ENCODE results near the gene F2R. TPM values are rescaled to one million over a fixed set of nuclear protein-coding genes. Genes with fewer than 3 reads are reported as not detected.
A peak's percentile ranks its signal among the peaks of the same experiment; 100 is the strongest.

Gene F2R
- polyA plus RNA-seq, 4 donors: 0.45 to 37.1 (median 6.1) TPM

- peak overlapping the region in 1 of 3 donors; percentile 38 for H3K27ac ChIP-seq (ENCODE audit: low read depth in 1 of 3, low read length in 2 of 3)
- H3K4me1 ChIP-seq (ENCODE audit: control insufficient read depth in 3 of 3, insufficient read depth in 2 of 3, low read depth in 1 of 3, low read length in 2 of 3): peaks cover 0 to 7% (median 6%) of the 10 kb centered on the region in 3 donors
- peak overlapping the region in 1 of 3 donors; percentile 95 for H3K4me3 ChIP-seq (ENCODE audit: low read depth in 1 of 3, low read length in 3 of 3)
- no peaks in the 10 kb centered on the region for H3K36me3 ChIP-seq (ENCODE audit: control insufficient read depth in 3 of 3, insufficient read depth in 2 of 3, low read depth in 1 of 3, low read length in 3 of 3)
- DNase-seq: no peak
- H3K9me3 ChIP-seq (ENCODE audit: control insufficient read depth in 2 of 2, insufficient read depth in 1 of 2, low read depth in 1 of 2, low read length in 1 of 2): no peaks in the 10 kb centered on the region
- WGBS, 3 donors: 70 to 88% (median 84%) methylated on average over 11 of the region's 11 CpGs
- no peak for FAIRE-seq
- H3K27me3 ChIP-seq (ENCODE audit: control insufficient read depth in 3 of 3, insufficient read depth in 3 of 3, low read length in 3 of 3): peaks cover 0 to 14% (median 0%) of the 10 kb centered on the region in 3 donors
These were observed 1.5 kb downstream of the F2R start for GRCh38 chr5:76717222-76718083.

- peaks cover 0 to 3% (median 0%) of the 10 kb centered on the region in 3 donors for H3K36me3 ChIP-seq (ENCODE audit: control insufficient read depth in 3 of 3, insufficient read depth in 2 of 3, low read depth in 1 of 3, low read length in 3 of 3)
- H3K27me3 ChIP-seq (ENCODE audit: control insufficient read depth in 3 of 3, insufficient read depth in 3 of 3, low read length in 3 of 3): peaks cover 0 to 14% (median 0%) of the 10 kb centered on the region in 3 donors
- WGBS, 3 donors: 73 to 96% (median 86%) methylated on average over 5 of the region's 5 CpGs
- H3K4me1 ChIP-seq (ENCODE audit: control insufficient read depth in 3 of 3, insufficient read depth in 2 of 3, low read depth in 1 of 3, low read length in 2 of 3): peaks cover 0 to 7% (median 6%) of the 10 kb centered on the region in 3 donors
- no peaks in the 10 kb centered on the region for H3K9me3 ChIP-seq (ENCODE audit: control insufficient read depth in 2 of 2, insufficient read depth in 1 of 2, low read depth in 1 of 2, low read length in 1 of 2)
- FAIRE-seq: no peak
- DNase-seq: no peak
- no peak overlapping the region for H3K4me3 ChIP-seq (ENCODE audit: low read depth in 1 of 3, low read length in 3 of 3)
- H3K27ac ChIP-seq (ENCODE audit: low read depth in 1 of 3, low read length in 2 of 3): peak overlapping the region in 1 of 3 donors; percentile 38
These were observed 2.5 kb downstream of the F2R start for GRCh38 chr5:76718381-76718832.

GRCh38 chr5:76718880-76719279, 3.0 kb downstream of the F2R start:
- H3K9me3 ChIP-seq (ENCODE audit: control insufficient read depth in 2 of 2, insufficient read depth in 1 of 2, low read depth in 1 of 2, low read length in 1 of 2): no peaks in the 10 kb centered on the region
- 75 to 96% (median 91%) methylated on average over 4 of the region's 4 CpGs for WGBS, 3 donors
- DNase-seq: no peak
- H3K36me3 ChIP-seq (ENCODE audit: control insufficient read depth in 3 of 3, insufficient read depth in 2 of 3, low read depth in 1 of 3, low read length in 3 of 3): peaks cover 0 to 3% (median 0%) of the 10 kb centered on the region in 3 donors
- peaks cover 0 to 7% (median 6%) of the 10 kb centered on the region in 3 donors for H3K4me1 ChIP-seq (ENCODE audit: control insufficient read depth in 3 of 3, insufficient read depth in 2 of 3, low read depth in 1 of 3, low read length in 2 of 3)
- FAIRE-seq: no peak
- peaks cover 0 to 14% (median 0%) of the 10 kb centered on the region in 3 donors for H3K27me3 ChIP-seq (ENCODE audit: control insufficient read depth in 3 of 3, insufficient read depth in 3 of 3, low read length in 3 of 3)
- peak overlapping the region in 1 of 3 donors; percentile 7 for H3K27ac ChIP-seq (ENCODE audit: low read depth in 1 of 3, low read length in 2 of 3)
- no peak overlapping the region for H3K4me3 ChIP-seq (ENCODE audit: low read depth in 1 of 3, low read length in 3 of 3)

- no peak for DNase-seq
- H3K27me3 ChIP-seq (ENCODE audit: control insufficient read depth in 3 of 3, insufficient read depth in 3 of 3, low read length in 3 of 3): no peaks in the 10 kb centered on the region
- H3K36me3 ChIP-seq (ENCODE audit: control insufficient read depth in 3 of 3, insufficient read depth in 2 of 3, low read depth in 1 of 3, low read length in 3 of 3): peaks cover 0 to 3% (median 0%) of the 10 kb centered on the region in 3 donors
- peaks cover 0 to 8% (median 0%) of the 10 kb centered on the region in 3 donors for H3K4me1 ChIP-seq (ENCODE audit: control insufficient read depth in 3 of 3, insufficient read depth in 2 of 3, low read depth in 1 of 3, low read length in 2 of 3)
- FAIRE-seq: no peak
- 53 to 72% (median 71%) methylated on average over 10 of the region's 10 CpGs for WGBS, 3 donors
- H3K27ac ChIP-seq (ENCODE audit: low read depth in 1 of 3, low read length in 2 of 3): peak overlapping the region in 1 of 3 donors; percentile 55
- H3K4me3 ChIP-seq (ENCODE audit: low read depth in 1 of 3, low read length in 3 of 3): no peak overlapping the region
- H3K9me3 ChIP-seq (ENCODE audit: control insufficient read depth in 2 of 2, insufficient read depth in 1 of 2, low read depth in 1 of 2, low read length in 1 of 2): no peaks in the 10 kb centered on the region
These were observed 5.2 kb downstream of the F2R start for GRCh38 chr5:76720988-76721569.

GRCh38 chr5:76723266-76723665, 7.3 kb downstream of the F2R start:
- no peak for FAIRE-seq
- peaks cover 0 to 3% (median 2%) of the 10 kb centered on the region in 3 donors for H3K36me3 ChIP-seq (ENCODE audit: control insufficient read depth in 3 of 3, insufficient read depth in 2 of 3, low read depth in 1 of 3, low read length in 3 of 3)

GRCh38 chr5:76723906-76724305, 8.0 kb downstream of the F2R start:
- Histone ChIP-seq H3K4me3 (ENCODE audit: low read depth in 1 of 3, low read length in 3 of 3) (no peak overlapping the region), H3K27me3 (ENCODE audit: control insufficient read depth in 3 of 3, insufficient read depth in 3 of 3, low read length in 3 of 3) (no peaks in the 10 kb centered on the region), H3K4me1 (ENCODE audit: control insufficient read depth in 3 of 3, insufficient read depth in 2 of 3, low read depth in 1 of 3, low read length in 2 of 3) (peaks cover 0 to 8% (median 0%) of the 10 kb centered on the region in 3 donors), H3K27ac (ENCODE audit: low read depth in 1 of 3, low read length in 2 of 3) (no peak overlapping the region), H3K36me3 (ENCODE audit: control insufficient read depth in 3 of 3, insufficient read depth in 2 of 3, low read depth in 1 of 3, low read length in 3 of 3) (peaks cover 0 to 3% (median 2%) of the 10 kb centered on the region in 3 donors), H3K9me3 (ENCODE audit: control insufficient read depth in 2 of 2, insufficient read depth in 1 of 2, low read depth in 1 of 2, low read length in 1 of 2) (peaks cover 0 to 7% of the 10 kb centered on the region in 2 donors)
- WGBS, 3 donors: 59 to 75% (median 64%) methylated on average over 1 of the region's 1 CpG
- FAIRE-seq (no peak), DNase-seq (no peak)

More at GRCh38 chr5:76723266-76723665, 7.3 kb downstream of the F2R start:
- WGBS, 3 donors: 77 to 83% (median 78%) methylated on average over 1 of the region's 1 CpG
- H3K9me3 ChIP-seq (ENCODE audit: control insufficient read depth in 2 of 2, insufficient read depth in 1 of 2, low read depth in 1 of 2, low read length in 1 of 2): peaks cover 0 to 3% of the 10 kb centered on the region in 2 donors
- peak overlapping the region in 1 of 3 donors; percentile 8 for H3K27ac ChIP-seq (ENCODE audit: low read depth in 1 of 3, low read length in 2 of 3)
- DNase-seq: no peak
- H3K4me1 ChIP-seq (ENCODE audit: control insufficient read depth in 3 of 3, insufficient read depth in 2 of 3, low read depth in 1 of 3, low read length in 2 of 3): peaks cover 0 to 8% (median 0%) of the 10 kb centered on the region in 3 donors
- H3K4me3 ChIP-seq (ENCODE audit: low read depth in 1 of 3, low read length in 3 of 3): no peak overlapping the region
- H3K27me3 ChIP-seq (ENCODE audit: control insufficient read depth in 3 of 3, insufficient read depth in 3 of 3, low read length in 3 of 3): no peaks in the 10 kb centered on the region

- H3K9me3 ChIP-seq (ENCODE audit: control insufficient read depth in 2 of 2, insufficient read depth in 1 of 2, low read depth in 1 of 2, low read length in 1 of 2): peaks cover 0 to 11% of the 10 kb centered on the region in 2 donors
- DNase-seq (no peak), FAIRE-seq (no peak)
- WGBS, 3 donors: 83 to 92% (median 86%) methylated on average over 4 of the region's 4 CpGs
- no peaks in the 10 kb centered on the region for H3K27me3 ChIP-seq (ENCODE audit: control insufficient read depth in 3 of 3, insufficient read depth in 3 of 3, low read length in 3 of 3)
- peaks cover 0 to 3% (median 2%) of the 10 kb centered on the region in 3 donors for H3K36me3 ChIP-seq (ENCODE audit: control insufficient read depth in 3 of 3, insufficient read depth in 2 of 3, low read depth in 1 of 3, low read length in 3 of 3)
- H3K4me1 ChIP-seq (ENCODE audit: control insufficient read depth in 3 of 3, insufficient read depth in 2 of 3, low read depth in 1 of 3, low read length in 2 of 3): peaks cover 0 to 6% (median 0%) of the 10 kb centered on the region in 3 donors
- H3K27ac ChIP-seq (ENCODE audit: low read depth in 1 of 3, low read length in 2 of 3): no peak overlapping the region
- H3K4me3 ChIP-seq (ENCODE audit: low read depth in 1 of 3, low read length in 3 of 3): no peak overlapping the region
These were observed 8.9 kb downstream of the F2R start for GRCh38 chr5:76724871-76725270.

- Histone ChIP-seq H3K9me3 (ENCODE audit: control insufficient read depth in 2 of 2, insufficient read depth in 1 of 2, low read depth in 1 of 2, low read length in 1 of 2) (peaks cover 0 to 23% of the 10 kb centered on the region in 2 donors), H3K27me3 (ENCODE audit: control insufficient read depth in 3 of 3, insufficient read depth in 3 of 3, low read length in 3 of 3) (no peaks in the 10 kb centered on the region), H3K4me1 (ENCODE audit: control insufficient read depth in 3 of 3, insufficient read depth in 2 of 3, low read depth in 1 of 3, low read length in 2 of 3) (peaks cover 0 to 3% (median 0%) of the 10 kb centered on the region in 3 donors), H3K4me3 (ENCODE audit: low read depth in 1 of 3, low read length in 3 of 3) (no peak overlapping the region), H3K27ac (ENCODE audit: low read depth in 1 of 3, low read length in 2 of 3) (no peak overlapping the region), H3K36me3 (ENCODE audit: control insufficient read depth in 3 of 3, insufficient read depth in 2 of 3, low read depth in 1 of 3, low read length in 3 of 3) (peaks cover 0 to 13% (median 0%) of the 10 kb centered on the region in 3 donors)
- 38 to 54% (median 47%) methylated on average over 4 of the region's 4 CpGs for WGBS, 3 donors
- FAIRE-seq: no peak
- DNase-seq: no peak
These were observed 13.0 kb downstream of the F2R start for GRCh38 chr5:76728965-76729364.
